A549 (cell line): ENCODE measurements around the gene E2F7.

Experiments used
- CTCF ChIP-seq: fragments of >200 bp; sonication (Bioruptor Twin); formaldehyde crosslinking; IDR thresholded peaks from 3 replicates; pipeline ENCODE4 v1.5.1; 2016
- MAFK ChIP-seq: fragments of 450-650 bp; IDR thresholded peaks from 2 replicates; pipeline ENCODE4 v1.6.1; 2014; ENCODE audit not compliant: partially characterized antibody
- POLR2A ChIP-seq: IDR thresholded peaks from 2 replicates; pipeline ENCODE4 v1.6.1; 2012; ENCODE audit warnings: mild to moderate bottlenecking, low read length

DNA sequence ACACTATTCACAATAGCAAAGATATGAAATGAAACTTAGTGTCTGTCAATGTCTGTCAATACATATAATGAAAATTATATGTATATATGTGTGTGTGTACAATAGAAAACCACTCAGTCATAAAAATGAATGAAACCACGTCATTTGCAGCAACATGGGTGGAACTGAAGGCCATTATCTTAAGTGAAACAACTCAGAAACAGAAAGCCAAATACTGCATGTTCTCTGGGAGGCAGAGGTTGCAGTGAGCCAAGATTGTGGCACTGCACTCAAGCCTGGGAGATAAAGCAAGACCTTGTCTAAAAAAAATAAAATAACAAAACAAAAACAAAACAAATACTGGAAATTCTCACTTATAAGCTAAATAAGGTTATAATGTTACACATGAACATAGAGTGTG is 16.7 kb upstream of the E2F7 start:
- no peak for TF ChIP-seq CTCF
- TF ChIP-seq POLR2A = no peak
- no peak for TF ChIP-seq MAFK
